Fibroblast of lung (primary cell): ENCODE measurements around the gene DPP6. TPM values are rescaled to one million over a fixed set of nuclear protein-coding genes. Genes with fewer than 3 reads are reported as not detected.

Experiments
- DNase-seq, 2 donors: peaks; one replicate each; pipeline versions ENCODE4 v3.0.0 to v3.0.0-alpha.2; 2010; ENCODE audit warnings: low read depth in 2 of 2
- H2AFZ ChIP-seq: 2 replicates; pipeline ENCODE4 v1.5.1; 2012; ENCODE audit warnings: low read length, control low read depth, inconsistent platforms
- H3K27ac ChIP-seq: 2 replicates; pipeline ENCODE4 v1.5.1; 2011; ENCODE audit warnings: low read length, control low read depth; ENCODE audit not compliant: insufficient read depth
- H3K27me3 ChIP-seq: 2 replicates; pipeline ENCODE4 v1.5.1; 2011; ENCODE audit warnings: mild to moderate bottlenecking, low read length; ENCODE audit not compliant: control insufficient read depth, insufficient read depth
- H3K36me3 ChIP-seq: 2 replicates; pipeline ENCODE4 v1.5.1; 2011; ENCODE audit warnings: low read length; ENCODE audit not compliant: control insufficient read depth, insufficient read depth
- H3K4me1 ChIP-seq: 2 replicates; pipeline ENCODE4 v1.5.1; 2011; ENCODE audit warnings: low read length; ENCODE audit not compliant: control insufficient read depth, insufficient read depth; ENCODE audit errors: extremely low read depth
- H3K4me2 ChIP-seq: 2 replicates; pipeline ENCODE4 v1.5.1; 2011; ENCODE audit warnings: low read length, control low read depth; ENCODE audit not compliant: insufficient read depth; ENCODE audit errors: extremely low read depth
- H3K4me3 ChIP-seq, 4 experiments: fragments of 200-600 bp in 1 of 4; sonication (generic) in 1 of 4; replicated peaks in 1 of 4; 2 replicates each; pipeline ENCODE4 v1.5.1; 2011 to 2016; ENCODE audit warnings: low read length in 4 of 4, low read depth in 3 of 4, mild to moderate bottlenecking in 3 of 4, control low read depth in 2 of 4, inconsistent platforms in 1 of 4, mixed read lengths in 1 of 4; ENCODE audit not compliant: insufficient read depth in 1 of 4; ENCODE audit errors: control extremely low read depth in 1 of 4
- H3K79me2 ChIP-seq: 2 replicates; pipeline ENCODE4 v1.5.1; 2012; ENCODE audit warnings: mild to moderate bottlenecking, low read length, inconsistent platforms; ENCODE audit not compliant: control insufficient read depth, insufficient read depth
- H3K9ac ChIP-seq: 2 replicates; pipeline ENCODE4 v1.5.1; 2011; ENCODE audit warnings: mild to moderate bottlenecking, low read length, control low read depth; ENCODE audit not compliant: insufficient read depth
- H3K9me3 ChIP-seq: 2 replicates; pipeline ENCODE4 v1.5.1; 2012; ENCODE audit warnings: low read depth, low read length; ENCODE audit not compliant: control insufficient read depth, insufficient read depth
- H4K20me1 ChIP-seq: 2 replicates; pipeline ENCODE4 v1.5.1; 2011; ENCODE audit warnings: low read length; ENCODE audit not compliant: control insufficient read depth, insufficient read depth; ENCODE audit errors: extremely low read depth
- EZH2 ChIP-seq: IDR thresholded peaks from 2 replicates; pipeline ENCODE4 v1.5.1; 2012; ENCODE audit warnings: low read length, control low read depth, mild to moderate bottlenecking; ENCODE audit errors: missing control alignments
- polyA plus RNA-seq, 2 donors: library from polyadenylated mRNA; depleted of rRNA in 1 of 2; stranded (reverse) in 1 of 2; unstranded in 1 of 2; fragments of >200 nt; gene quantifications; 2 replicates each; pipeline ENCODE4 v1.2.1, GENCODE V29; 2011 to 2012; ENCODE audit warnings: missing spikeins in 1 of 2
- total RNA-seq: library from RNA; depleted of rRNA; stranded (reverse); fragments of >200 nt; gene quantifications from 2 replicates; pipeline ENCODE4 v1.2.1, GENCODE V29; 2014
- TF ChIP-seq, protein P1 (sequence below), 2 donors: IDR thresholded peaks in 1 of 2; conservative IDR thresholded peaks in 1 of 2; 1 replicate in 1 of 2; 2 replicates in 1 of 2; pipeline ENCODE4 v1.5.1; 2011 to 2012; ENCODE audit warnings: low read length in 2 of 2, control low read depth in 1 of 2, inconsistent platforms in 1 of 2, low read depth in 1 of 2, mild to moderate bottlenecking in 1 of 2

Gene DPP6
- total and polyA plus RNA-seq, 2 donors (not counting 1 experiment from before 2014, with no cell fraction given), result not detected

DNA sequence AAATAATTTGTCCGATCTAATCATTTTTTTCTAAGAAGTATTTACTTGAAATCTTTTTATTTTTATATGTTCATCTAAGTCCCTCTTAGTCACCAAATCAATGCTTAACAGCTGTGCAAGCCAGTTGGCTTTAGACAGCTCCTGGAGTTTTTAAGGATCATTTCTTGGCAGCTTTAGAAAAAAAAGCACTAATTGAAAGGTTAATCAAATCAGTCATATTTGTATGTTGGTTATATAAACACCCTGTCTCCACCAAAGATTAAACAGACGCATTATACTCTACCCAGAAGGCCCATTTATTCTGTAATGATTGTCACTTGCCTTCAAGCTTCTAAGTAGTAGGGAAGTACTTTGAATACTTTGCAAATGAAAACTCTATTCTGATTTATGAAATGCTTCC, 890.5 kb downstream of the DPP6 start:
- Histone ChIP-seq H3K79me2 (no peaks in the 10 kb centered on the region), H3K9ac (no peak overlapping the region), H2AFZ (no peak overlapping the region), H3K36me3 (peaks cover 10% of the 10 kb centered on the region), H3K4me1 (no peaks in the 10 kb centered on the region), H3K27ac (no peak overlapping the region), H3K9me3 (no peaks in the 10 kb centered on the region), H3K4me2 (no peak overlapping the region), H3K4me3 (no peak overlapping the region), H4K20me1 (no peaks in the 10 kb centered on the region), H3K27me3 (no peaks in the 10 kb centered on the region)
- no peak for DNase-seq
- TF ChIP-seq, protein P1, sequence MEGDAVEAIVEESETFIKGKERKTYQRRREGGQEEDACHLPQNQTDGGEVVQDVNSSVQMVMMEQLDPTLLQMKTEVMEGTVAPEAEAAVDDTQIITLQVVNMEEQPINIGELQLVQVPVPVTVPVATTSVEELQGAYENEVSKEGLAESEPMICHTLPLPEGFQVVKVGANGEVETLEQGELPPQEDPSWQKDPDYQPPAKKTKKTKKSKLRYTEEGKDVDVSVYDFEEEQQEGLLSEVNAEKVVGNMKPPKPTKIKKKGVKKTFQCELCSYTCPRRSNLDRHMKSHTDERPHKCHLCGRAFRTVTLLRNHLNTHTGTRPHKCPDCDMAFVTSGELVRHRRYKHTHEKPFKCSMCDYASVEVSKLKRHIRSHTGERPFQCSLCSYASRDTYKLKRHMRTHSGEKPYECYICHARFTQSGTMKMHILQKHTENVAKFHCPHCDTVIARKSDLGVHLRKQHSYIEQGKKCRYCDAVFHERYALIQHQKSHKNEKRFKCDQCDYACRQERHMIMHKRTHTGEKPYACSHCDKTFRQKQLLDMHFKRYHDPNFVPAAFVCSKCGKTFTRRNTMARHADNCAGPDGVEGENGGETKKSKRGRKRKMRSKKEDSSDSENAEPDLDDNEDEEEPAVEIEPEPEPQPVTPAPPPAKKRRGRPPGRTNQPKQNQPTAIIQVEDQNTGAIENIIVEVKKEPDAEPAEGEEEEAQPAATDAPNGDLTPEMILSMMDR (conservative IDR thresholded peaks at IDR 0.05 in 1 of 2, IDR thresholded peaks at IDR 0.05 in 1 of 2; ENCODE audit: low read depth in 1 of 2, low read length in 2 of 2), result no peak
- TF ChIP-seq EZH2, result no peak
